NT2/D1 (cell line): ENCODE measurements around the gene TPRA1.

ENCODE experiments used
- YY1 ChIP-seq: IDR thresholded peaks from 2 replicates; pipeline ENCODE4 v1.6.1; 2011; ENCODE audit not compliant: insufficient read length, insufficient read depth
- ZNF274 ChIP-seq: IDR thresholded peaks from 2 replicates; pipeline ENCODE4 v1.6.1; 2011; ENCODE audit warnings: mild to moderate bottlenecking, low read depth, low read length

DNA sequence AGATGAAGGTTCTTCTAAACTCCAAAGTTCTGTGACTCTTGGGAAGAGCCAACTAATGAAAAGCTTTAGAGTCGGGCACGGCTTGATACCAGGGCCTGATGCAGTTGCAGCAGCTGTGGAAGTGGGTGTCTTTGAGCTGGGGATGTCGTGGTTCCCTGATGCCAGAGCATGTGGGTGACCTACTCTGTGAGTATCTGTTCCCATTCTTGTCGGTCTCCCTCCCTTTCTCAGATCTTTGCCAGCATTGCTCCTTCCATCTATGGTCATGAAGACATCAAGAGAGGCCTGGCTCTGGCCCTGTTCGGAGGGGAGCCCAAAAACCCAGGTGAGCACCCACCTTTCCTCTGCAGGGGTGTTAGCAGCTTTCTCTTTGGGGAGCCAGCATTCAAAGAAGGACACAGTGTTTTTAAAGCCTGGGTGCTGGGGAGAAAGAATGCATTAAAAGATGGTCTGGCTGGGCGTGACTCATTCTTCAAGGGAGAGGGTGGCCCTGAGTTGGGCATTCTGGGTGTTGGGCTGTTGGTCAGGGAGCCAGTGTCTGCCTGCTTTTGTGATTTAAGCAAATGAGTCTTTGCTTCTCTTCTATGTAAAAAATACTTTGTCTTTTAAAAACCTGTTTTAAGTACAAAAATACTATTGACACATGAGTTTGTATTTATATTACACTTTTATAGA lies 25.2 kb upstream of the TPRA1 start:
- TF ChIP-seq YY1 (no peak), ZNF274 (no peak)
